Natural killer cell (primary cell): Measurements from ENCODE around the gene AMPD3. TPM values are rescaled to one million over a fixed set of nuclear protein-coding genes. Genes with fewer than 3 reads are reported as not detected.

Experiments used
- ATAC-seq, 3 donors: fragments of 150-1000 bp in 2 of 3; fragments of 200-7000 bp in 1 of 3; cut with Tn5 transposase; 1 replicate in 1 of 3; 2 replicates in 2 of 3; pipeline ENCODE4 v1.10.0; 2021; ENCODE audit warnings: mild to moderate bottlenecking in 2 of 3, moderate library complexity in 2 of 3
- DNase-seq, 2 donors: peaks; one replicate each; pipeline versions ENCODE4 v3.0.0 to v3.0.0-alpha.2; 2013 to 2021; ENCODE audit warnings: mixed read lengths in 1 of 2
- H3K27ac ChIP-seq: one replicate; pipeline ENCODE4 v1.5.1; 2013; ENCODE audit warnings: mild to moderate bottlenecking, low read length
- H3K27me3 ChIP-seq: one replicate; pipeline ENCODE4 v1.6.1; 2013; ENCODE audit warnings: low read length; ENCODE audit not compliant: control insufficient read depth, insufficient read depth
- H3K36me3 ChIP-seq: one replicate; pipeline ENCODE4 v1.6.1; 2013; ENCODE audit warnings: low read length; ENCODE audit not compliant: control insufficient read depth, insufficient read depth
- H3K4me1 ChIP-seq: one replicate; pipeline ENCODE4 v1.6.1; 2013; ENCODE audit warnings: low read length; ENCODE audit not compliant: control insufficient read depth, insufficient read depth
- H3K4me3 ChIP-seq: one replicate; pipeline ENCODE4 v1.5.1; 2013; ENCODE audit warnings: low read length
- H3K9me3 ChIP-seq: one replicate; pipeline ENCODE4 v1.6.1; 2013; ENCODE audit warnings: low read length; ENCODE audit not compliant: control insufficient read depth, insufficient read depth
- H3K27ac Mint-ChIP-seq, 2 donors: one replicate each; pipeline ENCODE4 v1.8.0; 2022; ENCODE audit warnings: mild to moderate bottlenecking in 2 of 2, mixed read lengths in 2 of 2, moderate library complexity in 1 of 2
- H3K27me3 Mint-ChIP-seq, 2 donors: one replicate each; pipeline ENCODE4 v1.8.0; 2022; ENCODE audit warnings: low read depth in 2 of 2, mixed read lengths in 2 of 2
- H3K36me3 Mint-ChIP-seq: one replicate; pipeline ENCODE4 v1.8.0; 2022; ENCODE audit warnings: mixed read lengths
- H3K4me1 Mint-ChIP-seq, 2 donors: one replicate each; pipeline ENCODE4 v1.8.0; 2022; ENCODE audit warnings: mixed read lengths in 2 of 2
- H3K4me3 Mint-ChIP-seq: one replicate; pipeline ENCODE4 v1.8.0; 2022; ENCODE audit warnings: mild to moderate bottlenecking, moderate library complexity, mixed read lengths
- H3K9me3 Mint-ChIP-seq, 2 donors: one replicate each; pipeline ENCODE4 v1.8.0; 2022; ENCODE audit warnings: mixed read lengths in 2 of 2
- CTCF ChIP-seq: fragments of 200-600 bp; IDR thresholded peaks from one replicate; pipeline ENCODE4 v1.8.0; 2022; ENCODE audit warnings: antibody characterized with exemption
- WGBS: methylation state at CpG from one replicate; pipeline ENCODE4 v1.1.7; 2013; ENCODE audit warnings: missing lambda C conversion rate; ENCODE audit not compliant: insufficient coverage; 5-methylcytosine and 5-hydroxymethylcytosine counted together
- intact Hi-C: fragments of 100-400 bp; cut with micrococcal nuclease; formaldehyde crosslinking; loops from one replicate; pipeline ENCODE4 v1.14.2; 2022
- total RNA-seq, 4 donors: library from RNA; stranded (reverse); fragments of 120-200 nt in 1 of 4; gene quantifications; one replicate each; pipeline versions ENCODE4 v1.2.3 to v1.2.4, GENCODE V29; 2013 to 2022

AMPD3 gene
- total RNA-seq, 3 donors from 2014 or later (not counting 1 experiment from before 2014, with no cell fraction given) = 5.5 to 9.2 (median 6.8) TPM

GRCh38 chr11:10490032-10490397 is 35.0 kb downstream of the AMPD3 start:
- DNase-seq (no peak), ATAC-seq (peak; percentile 18 to 53 (median 46))
- Histone ChIP-seq H3K27ac (no peak overlapping the region), H3K4me3 (no peak overlapping the region), H3K36me3 (peaks cover 27% of the 10 kb centered on the region), H3K9me3 (no peaks in the 10 kb centered on the region), H3K4me1 (peaks cover 29% of the 10 kb centered on the region), H3K27me3 (no peaks in the 10 kb centered on the region)
- H3K9me3 Mint-ChIP-seq = no peaks in the 10 kb centered on the region
- H3K27me3 Mint-ChIP-seq = no peaks in the 10 kb centered on the region
- H3K27ac Mint-ChIP-seq = peak overlapping the region in 1 of 2 donors; percentile 61
- intact Hi-C loops = no loop called here
- WGBS = 43% methylated on average over 5 of the region's 5 CpGs
- peaks cover 18 to 19% of the 10 kb centered on the region in 2 donors for H3K4me1 Mint-ChIP-seq
- no peak overlapping the region for H3K4me3 Mint-ChIP-seq
- TF ChIP-seq CTCF = no peak
- no peaks in the 10 kb centered on the region for H3K36me3 Mint-ChIP-seq

- DNase-seq (no peak), ATAC-seq (no peak)
- TF ChIP-seq CTCF = no peak
- H3K4me1 ChIP-seq = peaks cover 29% of the 10 kb centered on the region
- no peaks in the 10 kb centered on the region for H3K27me3 Mint-ChIP-seq
- intact Hi-C loops = no loop called here
- H3K4me1 Mint-ChIP-seq = peaks cover 18 to 19% of the 10 kb centered on the region in 2 donors
- H3K4me3 Mint-ChIP-seq = no peak overlapping the region
- H3K27me3 ChIP-seq = no peaks in the 10 kb centered on the region
- H3K36me3 ChIP-seq = peaks cover 32% of the 10 kb centered on the region
- no peaks in the 10 kb centered on the region for H3K9me3 Mint-ChIP-seq
- H3K27ac Mint-ChIP-seq = peak overlapping the region in 1 of 2 donors; percentile 61
- 92% methylated on average over 12 of the region's 13 CpGs for WGBS
- H3K27ac ChIP-seq = no peak overlapping the region
- H3K4me3 ChIP-seq = no peak overlapping the region
- H3K9me3 ChIP-seq = no peaks in the 10 kb centered on the region
- H3K36me3 Mint-ChIP-seq = no peaks in the 10 kb centered on the region
Measured at GRCh38 chr11:10490398-10491241, 35.6 kb downstream of the AMPD3 start.

GRCh38 chr11:10492084-10492483 is 37.0 kb downstream of the AMPD3 start:
- no peak overlapping the region for H3K4me3 ChIP-seq
- WGBS = 97% methylated on average over 2 of the region's 2 CpGs
- Mint-ChIP-seq H3K36me3 (no peaks in the 10 kb centered on the region), H3K27ac (no peak overlapping the region), H3K27me3 (no peaks in the 10 kb centered on the region), H3K4me1 (peaks cover 18 to 19% of the 10 kb centered on the region in 2 donors), H3K4me3 (no peak overlapping the region), H3K9me3 (no peaks in the 10 kb centered on the region)
- intact Hi-C loops = no loop called here
- no peak for TF ChIP-seq CTCF
- H3K36me3 ChIP-seq = peaks cover 34% of the 10 kb centered on the region
- no peaks in the 10 kb centered on the region for H3K9me3 ChIP-seq
- no peak overlapping the region for H3K27ac ChIP-seq
- H3K27me3 ChIP-seq = no peaks in the 10 kb centered on the region
- DNase-seq = no peak
- ATAC-seq = no peak
- H3K4me1 ChIP-seq = peaks cover 29% of the 10 kb centered on the region
